GM18858 (cell line): ENCODE results near the gene APLP2.
"Not testable (repeated sequence)": the region's sequence is repeated elsewhere in the genome, so short reads cannot be mapped to it uniquely, and the experiment has no call there.

Experiments used
- ATAC-seq: cut with Tn5 transposase; IDR thresholded peaks from one replicate; pipeline ENCODE4 v1.9.1; 2021; ENCODE audit not compliant: unreplicated experiment

Gene APLP2

DNA sequence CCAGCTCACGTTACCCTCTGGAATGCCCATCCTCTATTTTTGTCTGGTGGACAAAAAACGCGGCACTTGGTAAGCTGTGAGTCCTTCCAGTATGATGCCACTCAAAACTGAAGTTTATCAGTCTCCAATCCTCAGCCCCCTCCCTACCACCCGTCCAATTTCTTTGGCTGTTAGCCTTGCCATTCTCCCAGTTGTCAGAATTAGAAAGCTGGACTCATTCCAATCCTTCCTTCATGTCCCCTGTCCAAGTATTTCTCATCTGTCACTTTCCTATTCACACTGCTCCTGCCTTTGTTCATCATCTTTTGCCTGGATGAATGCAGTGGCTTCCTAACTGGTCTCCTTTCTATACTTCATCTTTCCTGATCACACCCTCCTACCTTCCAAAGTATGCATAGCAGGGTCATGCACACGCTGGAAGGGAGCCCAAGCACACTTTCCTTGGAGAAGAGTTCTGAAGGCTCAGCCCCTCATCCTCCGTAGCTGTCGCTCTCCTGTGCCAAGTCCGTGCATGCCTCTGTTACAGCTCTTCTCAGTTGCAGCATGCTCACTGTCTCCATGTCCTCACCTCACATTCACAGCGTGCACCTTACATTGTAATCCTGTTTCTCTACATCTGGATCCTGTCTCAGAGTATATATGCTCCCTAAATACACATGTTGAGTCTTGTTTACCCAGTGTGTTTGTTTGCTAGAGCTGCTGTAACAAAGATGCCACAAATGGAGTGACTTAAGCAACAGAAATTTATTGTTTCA is 19.4 kb downstream of the APLP2 start:
- ATAC-seq, result no peak

DNA sequence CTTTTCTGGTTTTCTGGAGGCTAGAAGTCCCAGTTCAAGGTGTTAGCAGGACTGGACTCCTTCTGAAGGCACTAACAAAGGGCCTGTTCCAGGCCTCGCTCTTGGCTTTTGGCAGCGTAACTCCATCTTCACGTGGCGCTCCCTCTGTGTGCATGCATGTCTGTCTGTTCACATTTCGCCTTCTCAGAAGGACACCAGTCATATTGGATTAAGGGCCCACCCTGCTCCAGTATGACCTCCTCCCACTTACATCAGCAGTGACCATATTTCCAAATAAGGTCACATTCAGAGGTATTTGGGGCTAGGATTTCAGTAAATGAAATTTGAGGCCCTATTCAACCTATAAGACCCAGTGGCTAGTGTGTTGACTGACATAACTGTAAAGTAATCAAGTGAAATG is 20.0 kb downstream of the APLP2 start:
- ATAC-seq, result no peak

DNA sequence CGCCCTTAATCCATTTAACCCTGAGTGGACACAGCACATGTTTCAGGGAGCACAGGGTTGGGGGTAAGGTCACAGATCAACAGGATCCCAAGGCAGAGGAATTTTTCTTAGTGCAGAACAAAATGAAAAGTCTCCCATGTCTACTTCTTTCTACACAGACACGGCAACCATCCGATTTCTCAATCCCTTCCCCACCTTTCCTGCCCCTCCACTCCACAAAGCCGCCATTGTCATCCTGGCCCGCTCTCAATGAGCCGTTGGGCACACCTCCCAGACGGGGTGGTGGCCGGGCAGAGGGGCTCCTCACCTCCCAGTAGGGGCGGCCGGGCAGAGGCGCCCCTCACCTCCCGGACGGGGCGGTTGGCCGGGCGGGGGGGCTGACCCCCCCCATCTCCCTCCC is 20.8 kb downstream of the APLP2 start:
- ATAC-seq, result not testable (repeated sequence)

DNA sequence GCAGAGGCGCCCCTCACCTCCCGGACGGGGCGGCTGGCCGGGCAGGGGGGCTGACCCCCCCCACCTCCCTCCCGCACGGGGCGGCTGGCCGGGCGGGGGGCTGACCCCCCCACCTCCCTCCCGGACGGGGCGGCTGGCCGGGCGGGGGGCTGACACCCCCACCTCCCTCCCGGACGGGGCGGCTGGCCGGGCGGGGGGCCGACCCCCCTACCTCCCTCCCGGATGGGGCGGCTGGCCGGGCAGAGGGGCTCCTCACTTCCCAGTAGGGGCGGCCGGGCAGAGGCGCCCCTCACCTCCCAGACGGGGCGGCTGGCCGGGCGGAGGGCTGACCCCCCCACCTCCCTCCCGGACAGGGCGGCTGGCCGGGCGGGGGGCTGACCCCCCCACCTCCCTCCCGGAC is 21.5 kb downstream of the APLP2 start:
- not testable (repeated sequence) for ATAC-seq

DNA sequence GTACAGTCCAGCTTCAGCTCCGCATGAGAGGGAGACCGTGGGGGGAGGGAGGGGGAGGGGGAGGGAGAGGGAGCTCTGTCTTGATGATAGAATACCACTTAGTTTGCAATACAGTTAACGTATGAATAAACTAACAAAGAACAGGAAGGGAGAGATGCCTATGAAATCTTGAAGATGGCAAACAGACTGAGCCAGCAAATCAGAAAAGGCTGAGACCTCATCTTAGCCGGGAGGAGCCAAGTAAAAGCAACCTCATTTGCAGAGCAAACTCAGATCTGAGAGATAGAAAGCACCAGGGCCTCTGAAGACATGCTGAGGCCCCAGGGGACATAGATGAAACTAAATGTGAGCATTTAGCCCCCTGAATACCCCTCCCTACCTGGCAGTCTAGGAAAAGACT is 23.0 kb downstream of the APLP2 start:
- no peak for ATAC-seq

DNA sequence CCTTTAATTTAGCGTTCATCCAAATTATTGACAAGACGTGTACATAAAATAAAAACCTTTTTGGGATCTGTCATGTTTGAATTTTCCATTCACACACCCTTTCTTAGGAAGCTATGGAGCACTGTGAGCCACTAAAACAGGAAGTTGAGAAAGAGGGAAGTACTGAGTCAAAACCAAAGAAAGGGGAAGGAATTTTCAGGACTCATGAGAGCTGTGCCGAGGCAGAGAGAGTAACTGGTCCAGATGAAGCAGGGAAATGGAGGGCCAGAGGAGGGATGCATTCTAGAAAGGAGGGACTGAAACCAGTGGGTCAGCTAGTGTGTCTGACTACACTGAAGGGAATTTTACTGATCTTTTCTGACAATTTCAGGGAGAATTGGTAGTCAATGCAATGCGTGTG is 24.9 kb downstream of the APLP2 start:
- no peak for ATAC-seq

DNA sequence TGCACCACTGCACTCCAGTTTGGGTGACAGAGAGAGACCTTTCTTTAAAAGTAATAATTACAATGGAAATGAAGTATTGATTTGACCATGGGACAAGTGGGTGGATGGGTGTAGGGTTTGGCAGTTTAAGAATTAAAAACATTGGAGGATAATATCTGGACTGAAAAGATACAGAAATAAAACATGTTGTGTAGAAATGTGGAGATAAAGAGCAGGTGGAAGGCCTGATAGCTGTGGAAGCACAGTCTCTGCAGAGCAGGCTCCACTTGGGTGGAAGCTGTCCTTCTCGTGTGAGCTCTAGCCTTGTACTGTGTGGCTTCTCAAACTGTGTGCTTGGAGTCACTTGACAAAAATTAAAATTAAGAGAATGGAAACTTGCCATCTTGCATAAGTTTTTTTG is 25.6 kb downstream of the APLP2 start:
- ATAC-seq, result no peak

DNA sequence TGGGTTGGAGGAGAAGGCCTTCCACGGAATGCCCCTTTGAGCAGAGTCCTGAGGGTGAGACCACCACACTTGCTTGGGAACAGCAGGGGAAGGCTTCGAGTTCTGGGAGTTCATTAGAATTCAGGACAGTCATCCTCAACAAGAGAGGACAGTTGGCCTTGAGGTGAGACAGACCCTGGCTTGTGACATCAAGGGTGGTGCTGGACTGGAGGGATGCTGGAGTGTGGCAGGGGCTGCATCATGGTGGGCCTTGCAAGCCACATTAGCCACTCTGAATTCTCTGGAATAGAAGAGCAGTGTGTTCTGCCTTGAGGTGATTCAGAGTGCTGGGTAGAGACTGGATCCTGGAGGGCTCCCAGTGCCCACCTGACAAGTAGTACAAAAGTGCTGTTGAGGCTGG is 26.3 kb downstream of the APLP2 start:
- ATAC-seq, result no peak

DNA sequence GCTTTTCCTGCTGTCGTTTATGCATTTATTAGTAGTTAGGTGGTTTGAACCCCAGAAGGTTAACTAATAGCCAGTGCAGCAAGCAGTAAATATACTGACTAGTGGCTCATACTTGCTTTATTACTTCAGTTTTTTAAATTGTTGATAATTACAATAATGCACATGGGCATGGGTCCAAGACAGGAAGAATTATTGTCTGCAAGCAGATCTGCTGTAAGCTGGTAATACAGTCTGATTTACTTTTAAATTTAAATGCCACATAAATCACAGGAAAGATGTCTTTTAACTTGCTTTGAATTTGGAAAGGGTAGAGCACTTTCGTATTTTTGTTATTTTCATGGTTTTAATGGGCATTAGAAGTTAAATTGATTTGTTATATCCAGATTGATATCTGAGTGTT is 27.1 kb downstream of the APLP2 start:
- ATAC-seq, result no peak

DNA sequence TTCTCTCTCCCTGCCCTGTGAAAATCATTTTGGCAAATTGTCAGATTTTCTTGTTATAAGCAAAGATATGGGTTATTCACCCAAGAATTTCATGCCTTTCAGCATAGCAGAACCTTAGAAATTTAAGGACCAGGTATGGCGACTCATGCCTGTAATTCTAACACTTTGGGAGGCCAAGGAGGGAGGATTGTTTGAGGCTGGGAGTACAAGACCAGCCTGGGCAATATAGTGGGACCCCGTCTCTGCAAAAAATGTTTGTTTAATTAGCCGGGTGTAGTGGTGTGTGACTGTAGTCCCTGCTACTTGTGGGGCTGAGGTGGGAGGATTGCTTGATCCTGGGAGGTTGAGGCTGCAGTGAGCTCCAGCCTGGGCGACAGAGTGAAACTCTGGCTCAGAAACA is 27.6 kb downstream of the APLP2 start:
- no peak for ATAC-seq

DNA sequence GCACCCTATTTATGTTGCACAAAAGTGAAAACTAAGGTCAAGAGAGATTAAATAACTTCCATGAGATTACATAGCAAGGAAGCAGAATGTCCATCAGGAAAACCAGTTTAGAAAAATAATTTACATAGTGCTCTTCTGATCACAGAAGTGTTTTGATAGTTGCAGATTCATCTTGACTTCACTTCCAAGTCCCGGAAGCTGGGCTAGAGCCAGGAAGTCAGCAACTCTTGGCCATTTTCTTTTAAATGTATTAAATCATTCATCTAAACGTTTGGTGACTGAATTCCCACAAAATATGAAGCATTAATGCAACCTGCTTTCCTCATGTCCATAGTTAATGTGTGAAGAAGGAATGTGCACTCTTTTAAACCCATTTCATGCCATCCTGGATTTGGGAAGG is 29.7 kb downstream of the APLP2 start:
- no peak for ATAC-seq

DNA sequence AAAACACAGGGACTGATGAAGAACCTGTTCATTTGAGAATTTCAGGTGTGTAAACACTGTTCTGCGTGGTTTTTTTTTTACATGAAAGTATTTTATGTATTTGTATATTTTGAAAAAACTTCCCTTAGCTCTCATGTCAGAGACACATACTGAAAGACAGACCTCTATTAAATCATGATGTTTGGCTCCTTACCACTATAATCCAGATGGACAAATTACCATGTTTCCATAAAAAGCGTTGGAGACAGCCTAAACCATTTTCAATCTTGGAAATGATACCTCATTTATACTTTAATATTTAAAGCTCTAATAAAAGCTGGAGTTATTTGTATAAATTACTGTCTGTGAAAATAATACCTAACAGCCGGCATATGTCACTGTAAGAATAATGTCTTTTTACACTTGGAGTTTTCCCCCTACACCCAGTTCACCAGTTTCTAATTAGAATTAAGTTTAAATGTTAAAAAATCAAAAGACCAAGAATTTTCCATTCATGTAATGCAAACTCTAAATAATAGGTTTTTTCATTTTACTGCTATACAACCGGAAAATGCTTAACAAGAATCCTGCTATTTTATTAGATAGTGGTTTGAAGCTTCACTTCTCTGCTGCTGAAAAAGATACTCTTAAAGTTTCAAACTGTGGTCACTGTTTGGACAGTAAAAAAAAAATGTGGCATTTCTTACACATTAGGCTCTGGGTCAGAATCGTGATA is 30.8 kb downstream of the APLP2 start:
- ATAC-seq, result no peak

DNA sequence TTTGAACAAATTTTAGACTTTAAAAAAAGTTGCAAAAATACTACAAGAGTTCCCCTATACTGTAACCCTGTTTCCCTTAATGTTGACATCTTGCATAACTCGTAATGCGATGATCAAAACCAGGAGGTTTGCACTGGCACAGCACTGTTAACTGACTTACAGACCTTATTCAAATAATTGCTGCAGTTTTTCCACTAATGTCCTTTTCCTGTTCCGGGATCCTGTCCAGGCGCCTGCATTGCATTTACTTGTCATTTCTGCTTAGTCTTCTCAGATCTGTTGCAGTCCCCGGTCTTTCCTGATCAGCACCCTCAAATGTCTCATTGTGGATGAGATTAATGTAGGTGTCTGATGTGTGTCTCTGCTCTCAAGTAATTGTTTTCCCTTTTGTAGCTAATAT is 32.0 kb downstream of the APLP2 start:
- no peak for ATAC-seq

DNA sequence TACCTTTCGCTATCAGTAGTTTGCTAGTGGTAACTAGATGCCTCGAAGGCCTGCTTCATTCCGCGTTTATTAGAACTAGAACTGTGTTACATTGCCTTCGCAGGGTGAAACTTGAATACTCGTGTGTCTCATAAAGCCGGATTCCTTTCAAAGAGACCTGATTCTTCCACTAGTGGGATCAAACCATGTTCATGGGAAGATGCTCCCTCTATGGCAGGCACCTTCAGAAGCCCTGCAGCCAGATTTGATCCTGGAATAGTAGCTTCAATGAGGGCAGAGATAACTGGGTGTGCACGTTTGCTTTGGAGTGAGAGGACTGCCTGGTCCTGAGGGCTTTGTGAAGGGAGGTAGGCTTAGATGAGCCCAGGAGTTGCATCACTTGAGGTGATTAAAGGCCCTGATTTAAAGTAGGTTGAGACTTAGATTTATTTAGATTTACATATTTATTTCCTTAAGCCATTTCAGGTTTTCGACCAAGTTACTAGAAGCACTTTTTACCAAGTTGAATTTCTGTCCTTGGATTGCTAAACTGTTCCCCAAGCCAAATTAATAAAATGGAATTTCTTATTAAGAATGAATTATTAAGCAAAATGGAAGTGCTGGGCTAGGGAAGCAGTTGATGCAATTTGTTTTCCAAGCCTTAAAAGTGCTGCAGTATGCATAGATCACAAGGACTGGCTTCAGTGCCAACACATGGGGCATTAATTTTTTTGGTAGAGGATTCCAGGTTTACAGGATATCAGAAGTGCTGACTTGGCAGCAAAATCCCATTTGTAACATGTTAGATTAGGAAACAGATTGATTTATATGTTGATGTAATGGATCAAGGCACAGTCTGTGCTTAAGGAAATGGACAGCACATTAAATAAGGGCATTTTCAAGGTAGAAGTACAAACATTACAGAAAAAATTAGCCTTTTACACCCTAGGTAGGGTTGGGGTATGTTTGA is 32.9 kb downstream of the APLP2 start:
- ATAC-seq, result no peak

DNA sequence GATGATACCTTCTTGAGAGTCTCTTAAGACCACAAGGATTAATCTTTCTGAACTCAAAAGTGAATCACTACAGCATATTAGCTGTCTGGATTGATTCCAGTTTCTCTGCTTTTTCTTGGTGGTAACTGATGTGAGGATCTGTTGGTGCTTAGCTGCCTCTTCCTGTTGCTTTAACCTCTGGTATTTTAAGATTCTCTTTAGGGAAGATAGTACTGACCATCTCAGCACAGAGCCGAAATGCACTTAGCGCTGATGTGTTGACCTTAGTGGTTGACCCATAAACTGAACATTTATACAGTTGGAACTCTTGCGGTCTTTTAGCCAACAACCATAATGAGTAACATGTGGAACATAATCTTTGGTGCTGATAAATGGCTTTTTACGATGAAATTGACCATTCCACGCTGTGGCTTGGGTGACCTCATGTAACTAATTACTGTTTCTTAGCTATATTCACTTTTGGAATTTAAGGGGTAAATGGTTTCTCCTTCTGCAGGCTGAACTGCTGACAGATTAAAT is 33.7 kb downstream of the APLP2 start:
- no peak for ATAC-seq

DNA sequence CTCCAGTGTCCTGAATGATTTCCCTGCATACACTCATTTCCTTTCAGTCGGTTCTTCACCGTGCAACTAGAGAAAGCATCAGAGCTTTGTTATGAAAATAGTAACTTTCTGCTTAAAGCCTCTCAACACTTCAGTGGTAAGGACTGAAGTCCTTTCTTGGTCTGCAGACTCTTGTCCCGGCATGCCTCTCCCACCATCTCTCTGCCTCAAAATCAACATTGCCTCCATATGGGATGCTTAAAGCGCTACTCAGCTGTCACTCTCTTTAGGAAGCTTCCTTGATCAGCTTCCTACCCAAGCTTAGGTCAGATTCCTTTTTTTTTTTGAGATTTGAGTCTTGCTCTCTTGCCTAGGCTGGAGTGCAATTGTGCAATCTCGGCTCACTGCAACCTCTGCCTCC is 36.7 kb downstream of the APLP2 start:
- ATAC-seq, result no peak

DNA sequence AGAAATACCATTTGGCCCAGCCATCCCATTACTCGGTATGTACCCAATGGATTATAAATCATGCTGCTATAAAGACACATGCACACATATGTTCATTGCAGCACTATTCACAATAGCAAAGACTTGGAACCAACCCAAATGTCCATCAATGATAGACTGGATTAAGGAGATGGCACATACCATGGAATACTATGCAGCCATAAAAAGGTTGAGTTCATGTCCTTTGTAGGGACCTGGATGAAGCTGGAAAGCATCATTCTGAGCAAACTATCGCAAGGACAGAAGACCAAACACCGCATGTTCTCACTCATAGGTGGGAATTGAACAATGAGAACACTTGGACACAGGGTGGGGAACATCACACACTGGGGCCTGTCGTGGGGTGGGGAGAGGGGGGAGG is 39.0 kb downstream of the APLP2 start:
- not testable (repeated sequence) for ATAC-seq

DNA sequence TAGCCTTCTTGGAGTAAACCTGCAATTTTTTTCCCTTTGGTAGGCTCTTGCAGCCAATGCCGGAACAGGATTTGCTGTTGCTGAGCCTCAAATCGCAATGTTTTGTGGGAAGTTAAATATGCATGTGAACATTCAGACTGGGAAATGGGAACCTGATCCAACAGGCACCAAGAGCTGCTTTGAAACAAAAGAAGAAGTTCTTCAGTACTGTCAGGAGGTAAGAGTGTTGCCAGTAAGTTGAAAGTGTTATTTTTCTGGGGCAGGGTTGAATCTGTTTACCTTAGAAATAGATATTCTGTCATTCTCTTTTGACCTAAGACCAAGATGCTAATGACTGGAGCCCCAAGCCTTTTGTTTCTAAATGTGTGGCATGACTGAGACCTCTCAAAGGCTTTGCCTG is 39.7 kb downstream of the APLP2 start:
- ATAC-seq, result no peak

DNA sequence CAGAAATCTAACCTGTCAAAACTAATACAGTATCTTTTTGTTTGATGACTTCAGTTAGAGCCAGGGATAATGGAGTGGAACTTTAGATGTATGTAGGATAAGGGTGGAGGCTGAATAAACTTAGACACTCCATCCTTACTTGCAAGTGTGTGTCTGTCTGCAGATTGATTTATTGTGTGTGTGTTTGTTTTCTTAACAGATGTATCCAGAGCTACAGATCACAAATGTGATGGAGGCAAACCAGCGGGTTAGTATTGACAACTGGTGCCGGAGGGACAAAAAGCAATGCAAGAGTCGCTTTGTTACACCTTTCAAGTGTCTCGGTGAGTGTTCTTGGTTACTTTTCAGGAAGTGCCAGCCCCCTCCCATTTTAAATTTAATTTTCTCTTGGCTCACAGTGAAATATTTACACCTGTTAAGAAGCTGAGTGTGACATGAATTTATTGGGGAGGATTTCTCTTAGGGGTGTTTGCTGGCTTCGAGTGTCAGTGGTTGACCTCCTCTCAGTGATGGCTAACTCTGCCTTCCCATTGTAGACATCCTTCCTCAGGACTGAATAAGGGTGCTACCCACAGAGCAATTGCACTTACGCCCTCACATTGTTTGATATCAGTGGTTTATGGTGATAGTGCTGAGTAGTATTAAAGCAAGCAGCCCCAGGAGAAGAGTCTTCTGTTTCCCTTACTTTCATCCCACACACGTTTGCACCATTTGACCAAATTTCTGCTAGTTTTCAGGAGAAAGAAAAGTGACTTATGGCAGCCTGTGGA is 40.8 kb downstream of the APLP2 start:
- ATAC-seq, result no peak

DNA sequence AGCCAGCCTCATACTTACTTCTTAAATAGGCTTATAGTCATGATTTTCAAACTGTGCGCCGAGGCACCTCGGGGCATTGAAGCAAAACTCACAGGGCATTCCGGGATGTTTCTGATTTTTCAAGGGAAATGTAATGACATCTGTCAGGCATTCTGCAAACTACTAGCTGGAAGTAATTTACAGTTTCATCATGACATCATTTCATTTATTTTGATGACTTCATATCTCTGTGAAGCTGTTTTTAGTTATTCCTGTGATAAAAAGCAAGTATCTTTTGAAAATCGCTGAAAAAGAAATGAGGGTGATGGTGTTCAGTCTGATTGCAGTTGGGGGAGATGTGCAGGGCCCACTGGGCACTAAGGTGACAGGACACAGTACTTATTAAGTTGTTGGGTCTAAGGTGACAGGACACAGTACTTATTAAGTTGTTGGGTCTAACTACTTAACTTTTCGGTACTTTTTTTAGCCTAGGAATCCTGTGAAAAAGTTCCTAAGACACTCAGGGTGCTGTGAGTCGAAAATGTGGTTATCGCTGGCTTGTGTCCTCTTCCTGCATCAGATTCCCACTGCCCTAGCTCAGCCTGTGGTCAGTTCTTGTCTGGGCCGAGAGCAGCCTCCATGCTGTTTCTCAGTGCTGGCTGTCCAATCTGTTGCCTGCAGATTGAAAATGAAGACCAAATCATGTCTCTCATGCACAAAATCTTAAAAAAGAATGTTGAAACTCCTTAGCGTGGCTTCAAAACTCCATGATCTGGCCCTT is 42.6 kb downstream of the APLP2 start:
- ATAC-seq, result no peak
